Measurements from ENCODE around the gene ERN2. TPM values are rescaled to one million over a fixed set of nuclear protein-coding genes. Genes with fewer than 3 reads are reported as not detected.

Gene ERN2
- total and polyA plus RNA-seq, 2 of the 13 experiments (the other 11 are each of a cell fraction or from before 2014, with no cell fraction given) = 2.2 to 3.5 TPM

GRCh38 chr16:23694265-23694643 lies 18.8 kb downstream of the ERN2 start (continued):
- TF ChIP-seq, protein P1, sequence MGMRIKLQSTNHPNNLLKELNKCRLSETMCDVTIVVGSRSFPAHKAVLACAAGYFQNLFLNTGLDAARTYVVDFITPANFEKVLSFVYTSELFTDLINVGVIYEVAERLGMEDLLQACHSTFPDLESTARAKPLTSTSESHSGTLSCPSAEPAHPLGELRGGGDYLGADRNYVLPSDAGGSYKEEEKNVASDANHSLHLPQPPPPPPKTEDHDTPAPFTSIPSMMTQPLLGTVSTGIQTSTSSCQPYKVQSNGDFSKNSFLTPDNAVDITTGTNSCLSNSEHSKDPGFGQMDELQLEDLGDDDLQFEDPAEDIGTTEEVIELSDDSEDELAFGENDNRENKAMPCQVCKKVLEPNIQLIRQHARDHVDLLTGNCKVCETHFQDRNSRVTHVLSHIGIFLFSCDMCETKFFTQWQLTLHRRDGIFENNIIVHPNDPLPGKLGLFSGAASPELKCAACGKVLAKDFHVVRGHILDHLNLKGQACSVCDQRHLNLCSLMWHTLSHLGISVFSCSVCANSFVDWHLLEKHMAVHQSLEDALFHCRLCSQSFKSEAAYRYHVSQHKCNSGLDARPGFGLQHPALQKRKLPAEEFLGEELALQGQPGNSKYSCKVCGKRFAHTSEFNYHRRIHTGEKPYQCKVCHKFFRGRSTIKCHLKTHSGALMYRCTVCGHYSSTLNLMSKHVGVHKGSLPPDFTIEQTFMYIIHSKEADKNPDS (CRISPR knock-in tag; IDR thresholded peaks at IDR 0.05) = 0 out of 2 replicates have a peak, but pooled peaks have one; percentile 12
- TF ChIP-seq ZNF737 (CRISPR knock-in tag; IDR thresholded peaks at IDR 0.05; ENCODE audit: borderline replicate concordance) (0 out of 2 replicates have a peak, but pooled peaks have one; percentile 38), ARHGAP35 (CRISPR knock-in tag; IDR thresholded peaks at IDR 0.05; ENCODE audit: borderline replicate concordance) (no peak)

- ChIA-PET CTCF (ENCODE audit: low intra/inter-chr PET ratio, low total read pairs) (no interaction called here), POLR2A (interaction anchor here (0.6 kb wide), 1 partner anchor 44 kb away, joined by 3 read pairs; no protein-coding TSS in a partner anchor)
- TF ChIP-seq DNMT1 (CRISPR knock-in tag; IDR thresholded peaks at IDR 0.05) (no peak), ZSCAN22 (CRISPR knock-in tag; IDR thresholded peaks at IDR 0.05) (no peak), CEBPB (IDR thresholded peaks at IDR 0.05; ENCODE audit: borderline replicate concordance, low read depth, low read length) (peak; percentile 18; the same call in 1 of the 2 replicates), POLR2AphosphoS5 (IDR thresholded peaks at IDR 0.05; ENCODE audit: low read depth, low read length) (0 out of 2 replicates have a peak, but pooled peaks have one; percentile 18), POLR2A (IDR thresholded peaks at IDR 0.05; ENCODE audit: insufficient read depth in 1 of 2, low read depth in 2 of 2, low read length in 2 of 2) (0 out of 4 replicates have a peak, but pooled peaks of 1 of the 2 experiments have one; percentile 14)
- TF ChIP-seq, protein P2, sequence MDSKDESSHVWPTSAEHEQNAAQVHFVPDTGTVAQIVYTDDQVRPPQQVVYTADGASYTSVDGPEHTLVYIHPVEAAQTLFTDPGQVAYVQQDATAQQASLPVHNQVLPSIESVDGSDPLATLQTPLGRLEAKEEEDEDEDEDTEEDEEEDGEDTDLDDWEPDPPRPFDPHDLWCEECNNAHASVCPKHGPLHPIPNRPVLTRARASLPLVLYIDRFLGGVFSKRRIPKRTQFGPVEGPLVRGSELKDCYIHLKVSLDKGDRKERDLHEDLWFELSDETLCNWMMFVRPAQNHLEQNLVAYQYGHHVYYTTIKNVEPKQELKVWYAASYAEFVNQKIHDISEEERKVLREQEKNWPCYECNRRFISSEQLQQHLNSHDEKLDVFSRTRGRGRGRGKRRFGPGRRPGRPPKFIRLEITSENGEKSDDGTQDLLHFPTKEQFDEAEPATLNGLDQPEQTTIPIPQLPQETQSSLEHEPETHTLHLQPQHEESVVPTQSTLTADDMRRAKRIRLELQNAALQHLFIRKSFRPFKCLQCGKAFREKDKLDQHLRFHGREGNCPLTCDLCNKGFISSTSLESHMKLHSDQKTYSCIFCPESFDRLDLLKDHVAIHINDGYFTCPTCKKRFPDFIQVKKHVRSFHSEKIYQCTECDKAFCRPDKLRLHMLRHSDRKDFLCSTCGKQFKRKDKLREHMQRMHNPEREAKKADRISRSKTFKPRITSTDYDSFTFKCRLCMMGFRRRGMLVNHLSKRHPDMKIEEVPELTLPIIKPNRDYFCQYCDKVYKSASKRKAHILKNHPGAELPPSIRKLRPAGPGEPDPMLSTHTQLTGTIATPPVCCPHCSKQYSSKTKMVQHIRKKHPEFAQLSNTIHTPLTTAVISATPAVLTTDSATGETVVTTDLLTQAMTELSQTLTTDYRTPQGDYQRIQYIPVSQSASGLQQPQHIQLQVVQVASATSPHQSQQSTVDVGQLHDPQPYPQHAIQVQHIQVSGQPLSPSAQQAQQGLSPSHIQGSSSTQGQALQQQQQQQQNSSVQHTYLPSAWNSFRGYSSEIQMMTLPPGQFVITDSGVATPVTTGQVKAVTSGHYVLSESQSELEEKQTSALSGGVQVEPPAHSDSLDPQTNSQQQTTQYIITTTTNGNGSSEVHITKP (CRISPR knock-in tag; IDR thresholded peaks at IDR 0.05; ENCODE audit: low read depth) = no peak
- Histone ChIP-seq H3K36me3 (replicated peaks in 1 of 2; ENCODE audit: control insufficient read depth in 1 of 2, insufficient read depth in 2 of 2, low read length in 2 of 2) (peaks cover 41 to 50% of the 10 kb centered on the region in 2 experiments), H3K4me3 (replicated peaks in 1 of 3; ENCODE audit: insufficient read depth in 1 of 3, low read depth in 2 of 3, low read length in 3 of 3) (no peak overlapping the region), H3K27me3 (ENCODE audit: control insufficient read depth in 1 of 2, insufficient read depth in 2 of 2, low read length in 2 of 2) (no peaks in the 10 kb centered on the region), H2AFZ (ENCODE audit: low read length) (no peak overlapping the region), H4K20me1 (ENCODE audit: insufficient read depth, low read length) (no peaks in the 10 kb centered on the region; the same call in 1 of the 2 replicates), H3K27ac (ENCODE audit: extremely low read length, insufficient read depth, low read length) (no peak overlapping the region), H3K4me1 (ENCODE audit: insufficient read depth, low read length) (peaks cover 24% of the 10 kb centered on the region), H3K9ac (ENCODE audit: insufficient read depth, low read depth, low read length) (no peak overlapping the region), H3K9me3 (ENCODE audit: low read length) (no peaks in the 10 kb centered on the region), H3K79me2 (ENCODE audit: insufficient read depth, low read length) (no peaks in the 10 kb centered on the region), H3K4me2 (ENCODE audit: low read depth, low read length) (no peak overlapping the region)
- BruUV-seq (replicated peaks) = no TSS peak
- intact Hi-C loops (cut with micrococcal nuclease; ENCODE audit: unreplicated experiment) (no loop called here), in situ Hi-C loops (cut with HindIII; ENCODE audit: extremely low pct_ligation_motif_present, low pct_unique_long_range_greater_than_20kb) (no loop called here)
- FAIRE-seq = no peak
- no peak for ATAC-seq
- DNase-seq (ENCODE audit: low spot score) = no peak
- 96% methylated on average over 6 of the region's 6 CpGs for WGBS (ENCODE audit: low lambda C conversion rate)
Observed at GRCh38 chr16:23692190-23692837, 20.7 kb downstream of the ERN2 start.

All from HepG2 (cell line).